Glomerular visceral epithelial cell (primary cell): Measurements from ENCODE around the gene PNMA3.
"Not testable (repeated sequence)": the region's sequence is repeated elsewhere in the genome, so short reads cannot be mapped to it uniquely, and the experiment has no call there.

Experiments used
- DNase-seq: peaks from one replicate; pipeline ENCODE4 v3.0.0-alpha.2; 2016; ENCODE audit errors: extremely low spot score

Gene PNMA3

DNA sequence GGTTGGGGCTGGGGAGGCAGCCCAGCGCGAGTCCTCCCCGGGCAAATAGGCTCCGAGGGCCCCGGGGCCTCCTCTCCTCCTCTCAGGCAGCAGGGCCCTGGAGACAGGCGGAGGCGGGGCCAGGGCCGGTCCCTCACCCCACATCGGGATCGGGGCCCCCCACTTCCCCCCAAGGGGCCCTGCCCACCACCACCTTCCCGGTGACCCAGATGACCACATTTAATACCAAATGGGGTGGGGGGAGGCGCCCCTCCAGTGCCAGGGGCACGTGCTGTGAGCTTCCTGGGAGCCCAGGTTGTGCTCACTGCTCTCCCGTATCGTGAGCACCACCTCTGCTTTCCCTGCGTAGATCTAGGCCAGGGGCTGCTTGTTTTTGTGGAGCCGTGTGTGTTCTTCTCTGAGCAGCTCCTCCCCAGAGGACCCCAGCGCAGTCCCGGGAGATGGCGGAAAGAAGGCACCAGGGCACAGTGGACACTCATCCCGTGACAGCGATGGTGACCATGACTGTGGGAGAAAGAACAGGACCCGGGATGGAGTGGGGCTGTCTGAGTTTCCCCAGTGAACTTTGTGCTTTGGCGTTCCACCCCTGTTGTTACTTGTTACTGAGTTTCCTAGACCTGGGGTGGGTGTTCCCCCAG, 18.1 kb downstream of the PNMA3 start:
- no peak for DNase-seq

DNA sequence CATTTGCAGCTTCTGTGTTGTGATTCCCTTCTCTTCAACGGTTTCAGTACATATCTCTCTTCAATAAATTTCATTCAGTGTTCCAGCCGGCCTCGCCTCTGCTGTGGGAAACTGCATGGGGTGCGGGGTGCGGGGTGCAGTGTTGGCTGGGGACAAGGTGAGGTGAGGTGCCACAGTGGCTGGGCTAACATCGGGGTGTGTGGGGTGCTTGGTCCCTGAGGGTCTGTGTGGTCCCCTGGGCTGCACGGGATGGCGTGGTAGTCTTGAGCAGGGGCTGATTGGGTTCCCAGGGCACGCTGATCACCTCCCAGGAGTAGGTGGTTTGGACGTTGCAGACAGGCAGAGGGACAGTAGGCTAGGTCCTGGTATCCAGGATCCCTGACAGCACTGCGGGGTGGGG, 18.7 kb downstream of the PNMA3 start:
- DNase-seq: no peak

DNA sequence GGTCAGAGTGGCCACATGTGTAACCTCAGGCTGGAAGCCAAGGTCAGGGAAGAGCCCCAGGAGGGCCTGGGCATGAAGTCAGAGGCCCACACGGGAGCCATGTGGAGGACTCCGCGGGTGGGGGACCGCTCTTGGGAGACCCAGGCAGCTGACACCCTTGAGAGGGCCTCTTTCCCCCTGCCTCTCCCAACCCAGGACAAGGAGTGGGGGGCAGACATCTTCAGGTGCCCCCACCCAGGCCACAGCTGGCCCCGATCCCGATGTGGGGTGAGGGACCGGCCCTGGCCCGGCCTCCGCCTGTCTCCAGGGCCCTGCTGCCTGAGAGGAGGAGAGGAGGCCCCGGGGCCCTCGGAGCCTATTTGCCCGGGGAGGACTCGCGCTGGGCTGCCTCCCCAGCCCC, 19.1 kb downstream of the PNMA3 start:
- DNase-seq: no peak

DNA sequence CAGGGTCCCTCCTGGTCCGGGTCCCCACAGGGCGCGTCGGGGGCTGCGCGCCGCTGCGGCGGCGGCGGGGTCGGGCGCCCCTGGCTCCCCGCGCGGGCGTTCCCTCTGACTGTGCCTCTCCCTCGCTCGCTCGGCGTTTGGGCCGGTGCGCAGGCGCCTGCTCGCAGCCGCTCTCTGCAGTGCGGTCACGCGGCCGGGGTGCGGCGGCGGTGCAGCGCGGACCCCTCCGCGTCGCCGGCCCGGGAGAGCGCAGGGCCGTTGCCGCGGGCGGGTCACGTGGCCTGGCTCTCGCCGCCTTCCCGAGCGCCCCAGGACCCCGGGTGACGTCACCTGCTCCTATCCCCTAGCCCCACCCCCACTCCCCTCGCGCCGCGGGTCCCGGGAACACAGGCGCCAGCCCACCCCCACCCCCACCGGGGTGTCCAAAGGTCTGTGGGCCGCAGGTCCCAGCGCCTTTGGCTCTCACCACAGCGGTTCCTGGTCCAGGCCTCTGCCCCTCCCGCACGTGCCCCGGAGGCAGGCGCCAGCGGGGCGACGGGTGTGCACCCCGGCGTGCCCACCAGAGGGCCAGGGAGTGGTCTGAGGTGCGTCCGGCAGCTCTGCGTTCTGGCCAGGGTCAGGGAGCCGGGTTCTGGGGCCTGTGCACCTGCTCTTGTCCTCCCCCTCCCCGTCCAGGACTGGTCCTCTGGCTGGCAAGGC, 21.3 kb downstream of the PNMA3 start:
- DNase-seq: not testable (repeated sequence)

DNA sequence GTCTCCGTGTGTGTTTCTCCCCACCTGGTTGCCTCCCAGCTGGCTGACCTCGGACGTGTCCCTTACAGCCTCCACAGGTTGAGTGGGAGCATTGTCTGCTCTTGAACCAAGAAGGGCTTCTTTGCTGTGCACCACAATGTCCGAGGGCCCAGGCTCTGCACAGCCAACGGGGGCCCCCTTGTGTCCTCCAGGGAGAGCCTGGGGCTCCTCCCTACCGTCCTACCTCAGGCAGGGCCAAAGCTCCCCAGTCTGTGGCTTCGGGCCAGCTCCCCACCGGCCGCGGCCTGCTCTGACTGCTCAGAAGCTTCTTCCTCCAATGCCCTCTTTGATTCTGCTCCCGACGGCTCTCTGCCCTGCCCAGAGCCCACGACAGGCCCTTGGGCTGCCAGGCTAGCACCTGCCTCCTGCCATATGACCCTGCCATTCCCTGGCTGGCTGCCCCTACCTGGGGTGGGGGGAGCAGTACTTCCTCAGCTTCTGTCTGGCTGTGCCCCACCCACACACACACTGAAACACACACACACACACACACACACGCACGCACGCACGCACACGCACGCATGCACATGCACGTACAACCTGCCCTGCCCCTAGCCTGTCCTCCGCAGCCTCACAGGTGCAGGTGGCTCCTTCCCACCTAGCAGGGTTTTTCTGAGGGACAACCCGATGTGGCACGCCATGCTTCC, 27.1 kb downstream of the PNMA3 start:
- not testable (repeated sequence) for DNase-seq

DNA sequence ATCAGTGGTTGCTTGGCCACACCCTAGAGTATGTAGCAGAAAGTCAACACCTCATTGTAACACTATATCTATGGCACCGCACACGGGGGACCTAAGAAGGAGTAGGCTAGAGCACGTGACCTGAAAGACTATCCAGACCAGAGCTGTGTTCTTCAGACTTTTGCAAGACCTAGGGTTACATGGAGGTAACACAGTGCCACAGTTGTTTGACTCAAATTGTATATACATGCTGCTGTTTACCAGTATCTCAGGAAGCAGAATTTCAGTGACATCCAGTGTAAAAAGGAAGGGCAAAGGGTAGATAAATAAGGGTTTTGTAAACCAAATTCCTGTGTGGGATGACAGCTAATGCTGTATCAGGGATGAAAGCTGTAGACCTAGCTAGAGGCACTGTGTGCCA, 46.1 kb downstream of the PNMA3 start:
- DNase-seq: no peak

DNA sequence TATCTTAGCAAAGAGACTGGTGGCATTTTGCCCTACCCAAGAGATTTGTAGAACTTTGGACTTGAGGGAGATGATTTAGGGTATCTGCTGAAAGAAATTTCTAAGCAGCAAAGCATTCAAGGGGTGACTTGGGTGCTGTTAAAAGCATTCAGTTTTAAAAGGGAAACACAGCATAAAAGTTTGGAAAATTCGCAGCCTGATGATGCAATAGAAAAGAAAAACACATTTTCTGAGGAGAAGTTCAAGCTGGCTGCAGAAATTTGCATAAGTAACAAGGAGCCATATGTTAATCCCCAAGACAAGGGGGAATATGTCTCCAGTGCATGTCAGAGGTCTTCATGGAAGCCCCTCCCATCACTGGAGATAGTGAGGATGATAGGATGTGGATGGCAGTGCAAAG, 48.7 kb downstream of the PNMA3 start:
- not testable (repeated sequence) for DNase-seq

DNA sequence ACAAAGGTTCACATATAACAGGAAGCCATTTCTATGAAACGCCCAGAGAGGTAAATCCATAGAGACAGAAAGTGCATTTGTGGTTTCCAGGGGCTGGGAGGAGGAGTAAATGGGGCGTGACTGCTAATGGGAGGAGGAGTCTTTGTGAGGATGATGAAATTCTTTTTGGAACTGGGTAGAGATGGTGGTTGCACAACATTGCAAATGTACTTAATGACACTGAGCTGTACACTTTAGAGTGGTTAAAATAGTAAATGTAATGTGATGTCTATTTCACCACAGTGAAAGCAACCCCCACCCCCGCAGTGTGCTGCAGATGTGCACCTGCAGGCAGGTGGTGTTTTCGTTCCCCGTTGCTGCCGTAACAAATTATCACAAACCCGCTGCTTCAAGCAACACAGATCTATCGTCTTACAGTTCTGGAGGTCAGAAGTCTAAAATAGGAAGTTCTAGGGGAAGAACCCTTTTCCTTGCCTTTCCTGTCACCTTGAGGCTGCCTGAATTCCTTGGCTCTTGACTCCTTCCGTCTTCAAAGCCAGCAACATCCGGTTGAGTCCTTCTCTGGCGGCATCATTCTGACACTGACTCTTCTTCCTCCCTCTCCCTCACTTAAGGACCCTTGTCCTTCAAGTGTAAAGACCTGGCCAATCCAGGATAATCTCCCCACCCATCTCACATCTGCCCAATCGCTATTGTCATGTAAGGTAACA, 50.0 kb downstream of the PNMA3 start:
- not testable (repeated sequence) for DNase-seq
